H1 (cell line): ENCODE measurements around the gene CYBB. TPM values are rescaled to one million over a fixed set of nuclear protein-coding genes. Genes with fewer than 3 reads are reported as not detected.

Experiments used
- polyA plus RNA-seq, 7 experiments: library from polyadenylated mRNA; depleted of rRNA in 3 of 7; stranded (reverse) in 5 of 7; unstranded in 2 of 7; fragments of >200 nt in 5 of 7; fragments of 200-250 nt in 2 of 7; gene quantifications; 1 replicate in 5 of 7; 2 replicates in 1 of 7; 4 replicates in 1 of 7; pipeline versions ENCODE4 v1.2.1 to v1.2.3, GENCODE V29; 2011 to 2013; ENCODE audit warnings: missing spikeins in 2 of 7, mixed read lengths in 2 of 7
- total RNA-seq: library from RNA; stranded (reverse); fragmentation: NEBNext Ultra II Directional; extraction: Animal tissue kit (Norgen Biotek cat#: 25700); gene quantifications from 2 replicates; pipeline ENCODE4 v1.2.1, GENCODE V29; 2021

Gene CYBB
- total and polyA plus RNA-seq, 2 of the 8 experiments (the other 6 are each of a cell fraction or from before 2014, with no cell fraction given), result 0.03 to 0.09 TPM

Other genes with a start within 250 kb of the CYBB start
- 0.36 and 0.37 TPM in 2 replicates for gene LANCL3, start 208.4 kb upstream of the CYBB start, total RNA-seq
- gene LANCL3, start 208.4 kb upstream of the CYBB start, polyA plus RNA-seq (2011; rRNA removed), result 0.11 and 0.24 TPM in 2 replicates
- 0.84 and 1.1 TPM in 2 replicates for gene XK, start 94.3 kb upstream of the CYBB start, total RNA-seq
- 0.76 and 0.78 TPM in 2 replicates for gene XK, start 94.3 kb upstream of the CYBB start, polyA plus RNA-seq (2011; rRNA removed)
- 3.5 and 3.7 TPM in 2 replicates for gene DYNLT3, start 67.5 kb downstream of the CYBB start, total RNA-seq
- gene DYNLT3, start 67.5 kb downstream of the CYBB start, polyA plus RNA-seq (2011; rRNA removed), result 2.0 and 2.3 TPM in 2 replicates
- gene SYTL5, start 226.5 kb downstream of the CYBB start, total RNA-seq, result 0.38 and 0.52 TPM in 2 replicates
- gene SYTL5, start 226.5 kb downstream of the CYBB start, polyA plus RNA-seq (2011; rRNA removed), result 0.06 and 0.15 TPM in 2 replicates